HCT116 (cell line): ENCODE data around the gene ACCSL. TPM values are rescaled to one million over a fixed set of nuclear protein-coding genes. Genes with fewer than 3 reads are reported as not detected.

Experiments
- ATAC-seq: fragments of 200-7000 bp; cut with Tn5 transposase; 2 replicates; pipeline ENCODE4 v1.9.1; 2020; ENCODE audit warnings: mild to moderate bottlenecking, moderate library complexity
- BruUV-seq: library from RNA; stranded (reverse); fragments of 400-500 nt; replicated peaks from 2 replicates; lab custom pipeline; 2021; lab: Mats Ljungman, UMichigan
- CTCF ChIA-PET: fragments of 300-600 bp; sonication (Branson Sonifier 250); formaldehyde crosslinking; loops from one replicate; lab custom pipeline; 2021; ENCODE audit warnings: antibody characterized with exemption; lab: Charles Lee
- POLR2A ChIA-PET: fragments of 300-600, 350-600 bp; sonication (Branson Sonifier 250); formaldehyde crosslinking; loops from one replicate; lab custom pipeline; 2021; ENCODE audit warnings: antibody characterized with exemption; lab: Charles Lee
- RAD21 ChIA-PET, 2 experiments: fragments of 300-600 bp; sonication (Branson Sonifier 250); formaldehyde crosslinking; loops; one replicate each; lab custom pipeline; 2023; ENCODE audit warnings: low total read pairs in 2 of 2; ENCODE audit not compliant: uncharacterized antibody in 2 of 2, unreplicated experiment in 2 of 2, low non-redundant PET in 1 of 2; lab: Charles Lee
- DNase-seq: peaks from one replicate; pipeline ENCODE4 v3.0.0-alpha.2; 2010; ENCODE audit warnings: low read depth, low spot score
- H2AFZ ChIP-seq: fragments of 200-600 bp; shearing (Covaris generic), sonication (generic); 2 replicates; pipeline ENCODE4 v1.6.1; 2017; ENCODE audit warnings: low read depth, mixed run types, mixed read lengths, antibody characterized with exemption, low read length; ENCODE audit not compliant: poor library complexity, severe bottlenecking
- H3K27ac ChIP-seq: 2 replicates; pipeline ENCODE4 v1.5.1; 2012; ENCODE audit warnings: low read depth, low read length
- H3K27me3 ChIP-seq: fragments of 200-600 bp; sonication (generic); 2 replicates; pipeline ENCODE4 v1.6.1; 2016; ENCODE audit warnings: mixed run types, low read length, mixed read lengths; ENCODE audit not compliant: insufficient read depth
- H3K36me3 ChIP-seq, 2 experiments: fragments of 200-500 bp in 1 of 2; fragments of 200-600 bp in 1 of 2; sonication (Bioruptor generic) in 1 of 2; sonication (generic) in 1 of 2; 2 replicates each; pipeline versions ENCODE4 v1.5.1 to v1.6.1; 2014 to 2016; ENCODE audit warnings: low read length in 2 of 2, inconsistent platforms in 1 of 2, mixed read lengths in 1 of 2, mixed run types in 1 of 2; ENCODE audit not compliant: insufficient read depth in 2 of 2, control insufficient read depth in 1 of 2
- H3K4me1 ChIP-seq, 2 experiments: fragments of 200-600 bp in 1 of 2; sonication (generic) in 1 of 2; 2 replicates each; pipeline versions ENCODE4 v1.5.1 to v1.6.1; 2012 to 2017; ENCODE audit warnings: low read length in 2 of 2, inconsistent platforms in 1 of 2, mild to moderate bottlenecking in 1 of 2, mixed read lengths in 1 of 2, mixed run types in 1 of 2, moderate library complexity in 1 of 2; ENCODE audit not compliant: insufficient read depth in 2 of 2, control insufficient read depth in 1 of 2
- H3K4me2 ChIP-seq: fragments of 200-600 bp; sonication (generic); 2 replicates; pipeline ENCODE4 v1.6.1; 2017; ENCODE audit warnings: mixed run types, low read length, mixed read lengths
- H3K4me3 ChIP-seq, 2 experiments: fragments of 200-600 bp in 1 of 2; sonication (generic) in 1 of 2; replicated peaks in 1 of 2; 2 replicates each; pipeline ENCODE4 v1.5.1; 2011 to 2016; ENCODE audit warnings: low read length in 2 of 2, control low read depth in 1 of 2, low read depth in 1 of 2, mild to moderate bottlenecking in 1 of 2, mixed read lengths in 1 of 2, mixed run types in 1 of 2
- H3K79me2 ChIP-seq: fragments of 200-600 bp; sonication (generic); 2 replicates; pipeline ENCODE4 v1.6.1; 2017; ENCODE audit warnings: mild to moderate bottlenecking, mixed run types, low read length, moderate library complexity, mixed read lengths; ENCODE audit not compliant: insufficient read depth
- H3K9ac ChIP-seq: fragments of 200-600 bp; sonication (generic); 2 replicates; pipeline ENCODE4 v1.6.1; 2016; ENCODE audit warnings: low read length, mixed read lengths
- H3K9me2 ChIP-seq: fragments of 200-600 bp; sonication (generic), shearing (Covaris generic); 2 replicates; pipeline ENCODE4 v1.6.1; 2017; ENCODE audit warnings: mixed run types, mild to moderate bottlenecking, moderate library complexity; ENCODE audit not compliant: insufficient read depth
- H3K9me3 ChIP-seq, 2 experiments: fragments of 200-500 bp in 1 of 2; fragments of 200-600 bp in 1 of 2; sonication (Bioruptor generic) in 1 of 2; sonication (generic) in 1 of 2; 2 replicates each; pipeline ENCODE4 v1.6.1; 2014 to 2017; ENCODE audit warnings: low read length in 2 of 2, mixed read lengths in 2 of 2, inconsistent platforms in 1 of 2, low read depth in 1 of 2, mild to moderate bottlenecking in 1 of 2, mixed run types in 1 of 2, moderate library complexity in 1 of 2; ENCODE audit not compliant: control insufficient read depth in 1 of 2, insufficient read depth in 1 of 2
- H4K20me1 ChIP-seq: fragments of 200-600 bp; sonication (generic), shearing (Covaris generic); 2 replicates; pipeline ENCODE4 v1.6.1; 2017; ENCODE audit warnings: mixed run types, mild to moderate bottlenecking, moderate library complexity; ENCODE audit not compliant: insufficient read depth
- EZH2 ChIP-seq: fragments of 200-600 bp; sonication (generic); IDR thresholded peaks from 2 replicates; pipeline ENCODE4 v1.6.1; 2017; ENCODE audit warnings: antibody characterized with exemption, mixed run types
- EZH2phosphoT487 ChIP-seq: fragments of 200-600 bp; IDR thresholded peaks from 2 replicates; pipeline ENCODE4 v1.6.1; 2018; ENCODE audit warnings: antibody characterized with exemption, borderline replicate concordance
- TCF7L2 ChIP-seq: IDR thresholded peaks from 2 replicates; pipeline ENCODE4 v1.7.0; 2011; ENCODE audit warnings: borderline replicate concordance, inconsistent platforms; ENCODE audit not compliant: insufficient read depth, insufficient read length; ENCODE audit errors: extremely low read depth
- YY1 ChIP-seq: IDR thresholded peaks from 2 replicates; pipeline ENCODE4 v1.6.1; 2011; ENCODE audit warnings: low read length, low read depth, moderate library complexity, mild to moderate bottlenecking; ENCODE audit not compliant: insufficient replicate concordance; ENCODE audit errors: extremely low read depth
- ZFX ChIP-seq: fragments of 450-650 bp; IDR thresholded peaks from 2 replicates; pipeline ENCODE4 v1.6.1; 2017
- intact Hi-C: fragments of 100-400 bp; cut with micrococcal nuclease; formaldehyde crosslinking; loops from 2 replicates; pipeline ENCODE4 v1.10.0; 2022
- total RNA-seq: library from RNA; stranded (reverse); gene quantifications from one replicate; pipeline ENCODE4 v1.2.1, GENCODE V29; 2021; ENCODE audit not compliant: unreplicated experiment
- TF ChIP-seq, protein P1 (sequence below), 3 experiments: fragments of 200-600 bp in 1 of 3; sonication (generic) in 1 of 3; IDR thresholded peaks in 2 of 3; conservative IDR thresholded peaks in 1 of 3; 2 replicates each; pipeline ENCODE4 v1.5.1; 2012 to 2017; ENCODE audit warnings: low read depth in 2 of 3, low read length in 2 of 3, antibody characterized with exemption in 1 of 3, borderline replicate concordance in 1 of 3, control low read depth in 1 of 3, mild to moderate bottlenecking in 1 of 3, mixed read lengths in 1 of 3, mixed run types in 1 of 3, moderate library complexity in 1 of 3; ENCODE audit not compliant: insufficient read depth in 1 of 3
- TF ChIP-seq, protein P2 (sequence below): IDR thresholded peaks from 2 replicates; pipeline ENCODE4 v1.6.1; 2012

ACCSL gene
- total RNA-seq, 1 experiment from 2014 or later = not detected

DNA sequence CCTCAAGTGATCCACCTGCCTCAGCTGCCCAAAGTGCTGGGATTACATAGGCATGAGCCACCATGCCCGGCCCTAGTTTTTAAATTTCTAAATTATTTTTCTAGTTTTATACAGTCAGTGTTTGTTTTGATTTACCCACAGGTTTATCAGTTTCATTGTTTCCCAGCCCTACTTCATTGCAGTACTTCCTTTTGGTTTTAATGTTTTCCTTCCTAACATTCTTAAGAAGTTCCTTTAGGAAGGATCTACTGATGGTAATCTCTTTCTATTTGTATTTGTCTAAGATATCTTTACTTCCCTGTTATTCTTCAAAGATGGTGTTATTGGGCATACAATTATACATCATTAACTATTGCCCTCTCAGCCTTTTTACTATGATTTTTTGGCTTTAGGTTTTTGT is 42.8 kb downstream of the ACCSL start:
- no peaks in the 10 kb centered on the region for H3K36me3 ChIP-seq
- H3K9me2 ChIP-seq = no peaks in the 10 kb centered on the region
- H3K4me2 ChIP-seq = no peak overlapping the region
- no peak for TF ChIP-seq ZFX
- TF ChIP-seq, protein P1, sequence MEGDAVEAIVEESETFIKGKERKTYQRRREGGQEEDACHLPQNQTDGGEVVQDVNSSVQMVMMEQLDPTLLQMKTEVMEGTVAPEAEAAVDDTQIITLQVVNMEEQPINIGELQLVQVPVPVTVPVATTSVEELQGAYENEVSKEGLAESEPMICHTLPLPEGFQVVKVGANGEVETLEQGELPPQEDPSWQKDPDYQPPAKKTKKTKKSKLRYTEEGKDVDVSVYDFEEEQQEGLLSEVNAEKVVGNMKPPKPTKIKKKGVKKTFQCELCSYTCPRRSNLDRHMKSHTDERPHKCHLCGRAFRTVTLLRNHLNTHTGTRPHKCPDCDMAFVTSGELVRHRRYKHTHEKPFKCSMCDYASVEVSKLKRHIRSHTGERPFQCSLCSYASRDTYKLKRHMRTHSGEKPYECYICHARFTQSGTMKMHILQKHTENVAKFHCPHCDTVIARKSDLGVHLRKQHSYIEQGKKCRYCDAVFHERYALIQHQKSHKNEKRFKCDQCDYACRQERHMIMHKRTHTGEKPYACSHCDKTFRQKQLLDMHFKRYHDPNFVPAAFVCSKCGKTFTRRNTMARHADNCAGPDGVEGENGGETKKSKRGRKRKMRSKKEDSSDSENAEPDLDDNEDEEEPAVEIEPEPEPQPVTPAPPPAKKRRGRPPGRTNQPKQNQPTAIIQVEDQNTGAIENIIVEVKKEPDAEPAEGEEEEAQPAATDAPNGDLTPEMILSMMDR (IDR thresholded peaks at IDR 0.05 in 2 of 3, conservative IDR thresholded peaks at IDR 0.05 in 1 of 3; ENCODE audit: borderline replicate concordance in 1 of 3, insufficient read depth in 1 of 3, low read depth in 2 of 3, low read length in 2 of 3) = no peak
- TF ChIP-seq, protein P2, sequence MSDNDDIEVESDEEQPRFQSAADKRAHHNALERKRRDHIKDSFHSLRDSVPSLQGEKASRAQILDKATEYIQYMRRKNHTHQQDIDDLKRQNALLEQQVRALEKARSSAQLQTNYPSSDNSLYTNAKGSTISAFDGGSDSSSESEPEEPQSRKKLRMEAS = no peak
- TF ChIP-seq TCF7L2 = no peak
- no peak for TF ChIP-seq YY1
- no peak for TF ChIP-seq EZH2phosphoT487
- TF ChIP-seq EZH2 = no peak
- H3K9ac ChIP-seq = no peak overlapping the region
- ChIA-PET POLR2A (no interaction called here), CTCF (no interaction called here), RAD21 (no interaction called here)
- no peak overlapping the region for H3K4me3 ChIP-seq
- no peaks in the 10 kb centered on the region for H4K20me1 ChIP-seq
- H3K27ac ChIP-seq = no peak overlapping the region
- peaks cover 3 to 9% of the 10 kb centered on the region in 2 experiments; a peak in 2 of 4 replicates for H3K4me1 ChIP-seq
- ATAC-seq (no peak), DNase-seq (no peak)
- no TSS peak for BruUV-seq
- intact Hi-C loops = no loop called here
- H2AFZ ChIP-seq = no peak overlapping the region
- H3K9me3 ChIP-seq = no peaks in the 10 kb centered on the region
- H3K79me2 ChIP-seq = no peaks in the 10 kb centered on the region
- no peaks in the 10 kb centered on the region for H3K27me3 ChIP-seq
